IPS DF 6.9 (cell line): ENCODE results near the gene LYPD4.
A peak's percentile ranks its signal among the peaks of the same experiment; 100 is the strongest.

Experiments
- DNase-seq: peaks from one replicate; pipeline ENCODE4 v3.0.0-alpha.2; 2013; ENCODE audit warnings: low read depth, low spot score
- H3K27ac ChIP-seq: one replicate; pipeline ENCODE4 v1.5.1; 2013; ENCODE audit warnings: low read length, control low read depth
- H3K27me3 ChIP-seq: 2 replicates; pipeline ENCODE4 v1.6.1; 2013; ENCODE audit warnings: mild to moderate bottlenecking, low read length; ENCODE audit not compliant: control insufficient read depth, insufficient read depth
- H3K36me3 ChIP-seq: 2 replicates; pipeline ENCODE4 v1.6.1; 2013; ENCODE audit warnings: low read length; ENCODE audit not compliant: control insufficient read depth, insufficient read depth
- H3K4me1 ChIP-seq: 2 replicates; pipeline ENCODE4 v1.6.1; 2013; ENCODE audit warnings: low read length; ENCODE audit not compliant: control insufficient read depth, insufficient read depth
- H3K4me3 ChIP-seq: 2 replicates; pipeline ENCODE4 v1.5.1; 2013; ENCODE audit warnings: mild to moderate bottlenecking, low read length
- H3K9me3 ChIP-seq: 2 replicates; pipeline ENCODE4 v1.6.1; 2013; ENCODE audit warnings: low read length, inconsistent platforms; ENCODE audit not compliant: control insufficient read depth, insufficient read depth
- WGBS: extraction: QIAGEN DNeasy Blood & Tissue Kit; methylation state at CpG from one replicate; pipeline ENCODE4 v1.1.7; 2013; ENCODE audit warnings: mixed read lengths, missing lambda C conversion rate; ENCODE audit not compliant: insufficient read length, insufficient coverage; 5-methylcytosine and 5-hydroxymethylcytosine counted together

Gene LYPD4

DNA sequence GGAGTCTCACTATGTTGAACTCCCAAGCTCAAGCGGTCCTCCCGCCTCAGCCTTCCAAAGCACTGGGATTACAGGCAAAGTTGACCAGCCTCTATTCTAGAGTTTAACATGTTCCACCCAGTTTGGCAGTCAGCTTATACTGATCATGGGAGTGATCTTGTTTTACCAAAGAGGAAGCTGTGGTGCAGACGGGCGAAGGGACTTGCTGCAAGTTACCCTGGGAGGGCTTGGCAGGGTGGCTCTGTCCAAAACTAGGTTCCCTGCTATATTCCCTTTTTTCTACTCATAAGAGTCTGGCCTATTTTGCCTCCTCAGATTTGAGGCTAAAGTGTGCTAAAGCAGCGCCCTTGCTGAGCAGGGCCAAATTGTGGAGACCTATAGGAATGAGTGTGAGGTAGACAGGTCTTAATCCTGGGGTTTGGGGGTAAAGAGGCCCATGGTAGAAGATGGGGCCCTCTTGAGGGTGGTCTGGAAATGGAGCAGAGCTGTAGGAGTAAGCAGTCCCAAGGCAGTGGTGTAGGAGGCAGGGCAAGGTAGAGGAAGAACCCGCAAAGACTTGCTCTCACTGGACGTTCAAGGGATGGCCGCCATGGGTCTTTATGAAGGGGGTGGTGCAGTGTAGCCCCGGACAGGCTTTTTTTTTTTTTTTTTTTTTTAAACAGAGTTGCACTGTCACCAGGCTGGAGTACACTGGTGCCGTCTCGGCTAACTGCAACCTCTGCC is 18.9 kb upstream of the LYPD4 start:
- no CpG with 5 or more reads among the region's 11 CpGs for WGBS
- Histone ChIP-seq H3K27ac (no peak overlapping the region), H3K9me3 (no peaks in the 10 kb centered on the region), H3K4me1 (peaks cover 2% of the 10 kb centered on the region; the same call in 1 of the 2 replicates), H3K27me3 (no peaks in the 10 kb centered on the region), H3K36me3 (peaks cover 50% of the 10 kb centered on the region), H3K4me3 (no peak overlapping the region)
- DNase-seq = no peak

DNA sequence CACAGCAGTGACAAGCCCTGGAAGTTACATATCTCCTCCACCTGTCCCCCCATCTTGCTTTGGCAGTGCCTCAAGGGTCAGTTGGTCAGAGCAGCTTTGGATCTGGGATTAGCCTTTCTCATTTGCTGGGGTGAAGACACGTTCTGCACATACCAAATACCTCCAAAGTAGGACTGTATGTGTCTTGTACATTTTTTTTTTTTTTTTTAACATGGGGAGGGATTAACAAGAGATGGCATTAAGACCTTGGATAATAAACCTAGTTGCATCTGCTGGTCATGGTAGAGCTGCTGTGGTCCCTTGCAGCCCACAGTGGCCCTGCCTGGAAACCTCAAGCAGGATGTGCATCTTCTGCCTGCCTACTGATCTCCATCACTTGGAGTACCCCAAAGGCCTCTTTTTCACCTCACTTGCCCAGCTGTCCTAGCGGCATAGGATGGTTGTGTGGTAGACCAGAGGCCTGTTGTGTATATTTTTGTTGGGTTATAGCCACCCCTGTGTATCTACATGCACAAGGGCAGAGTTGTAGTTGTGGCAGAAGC is 18.0 kb upstream of the LYPD4 start:
- Histone ChIP-seq H3K4me3 (no peak overlapping the region), H3K9me3 (no peaks in the 10 kb centered on the region), H3K36me3 (peaks cover 42% of the 10 kb centered on the region), H3K27ac (no peak overlapping the region), H3K27me3 (no peaks in the 10 kb centered on the region), H3K4me1 (peaks cover 2% of the 10 kb centered on the region; the same call in 1 of the 2 replicates)
- WGBS = no CpG with 5 or more reads among the region's 2 CpGs
- no peak for DNase-seq

DNA sequence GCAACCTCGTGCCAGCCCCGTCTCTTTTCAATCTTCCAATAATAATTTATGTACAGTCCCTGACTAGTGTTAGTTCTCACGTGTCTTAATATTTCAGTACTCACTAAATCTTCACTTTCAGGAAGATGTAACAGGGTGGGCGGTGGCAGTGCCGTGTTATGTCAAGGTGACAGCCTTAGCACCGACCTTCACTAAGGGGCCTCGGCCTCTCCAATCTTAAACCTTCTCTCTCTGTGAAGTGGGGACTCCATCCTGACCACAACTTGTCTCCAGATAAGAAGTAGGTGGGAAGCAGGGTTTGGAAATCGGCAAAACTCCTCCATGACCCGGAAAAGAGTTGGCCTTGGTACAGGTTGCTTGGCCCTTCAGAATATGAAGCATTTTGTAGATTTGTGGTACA is 17.4 kb upstream of the LYPD4 start:
- H3K9me3 ChIP-seq = no peaks in the 10 kb centered on the region
- no peak overlapping the region for H3K4me3 ChIP-seq
- H3K4me1 ChIP-seq = peaks cover 2% of the 10 kb centered on the region; the same call in 1 of the 2 replicates
- H3K27ac ChIP-seq = no peak overlapping the region
- H3K27me3 ChIP-seq = no peaks in the 10 kb centered on the region
- DNase-seq = no peak
- peaks cover 41% of the 10 kb centered on the region for H3K36me3 ChIP-seq
- no CpG with 5 or more reads among the region's 9 CpGs for WGBS

DNA sequence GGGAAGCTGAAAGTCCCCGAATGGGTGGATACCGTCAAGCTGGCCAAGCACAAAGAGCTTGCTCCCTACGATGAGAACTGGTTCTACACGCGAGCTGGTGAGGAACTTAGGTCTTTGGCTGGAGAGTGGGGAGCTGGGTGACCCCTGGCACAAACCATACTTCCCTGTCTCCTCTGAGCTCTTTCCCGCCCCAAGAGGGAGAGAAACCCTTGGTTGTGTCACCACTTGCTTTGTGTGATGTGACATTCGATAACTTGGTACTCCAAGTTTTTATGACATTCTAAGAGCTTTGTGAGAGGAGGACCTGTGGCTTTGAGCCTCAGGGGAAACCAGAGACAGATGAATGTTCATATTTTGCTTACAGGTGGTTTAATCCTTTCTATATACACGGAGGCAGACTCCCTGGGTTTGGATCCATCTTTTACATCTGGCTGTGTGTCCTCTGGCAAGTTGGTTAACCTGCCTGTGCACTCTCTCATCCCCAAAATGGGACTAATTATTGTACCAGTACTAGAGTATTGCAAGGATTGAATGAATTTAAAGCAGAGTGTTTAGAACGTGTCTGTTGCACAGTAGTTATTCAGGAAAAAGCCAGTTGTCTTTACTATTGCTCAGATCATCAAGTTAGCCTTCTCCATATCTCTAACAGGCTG is 16.8 kb upstream of the LYPD4 start:
- Histone ChIP-seq H3K4me1 (peaks cover 2% of the 10 kb centered on the region; the same call in 1 of the 2 replicates), H3K27me3 (no peaks in the 10 kb centered on the region), H3K9me3 (no peaks in the 10 kb centered on the region), H3K27ac (no peak overlapping the region), H3K4me3 (peak overlapping the region; percentile 92; the same call in 1 of the 2 replicates), H3K36me3 (peaks cover 38% of the 10 kb centered on the region)
- WGBS = no CpG with 5 or more reads among the region's 9 CpGs
- no peak for DNase-seq

DNA sequence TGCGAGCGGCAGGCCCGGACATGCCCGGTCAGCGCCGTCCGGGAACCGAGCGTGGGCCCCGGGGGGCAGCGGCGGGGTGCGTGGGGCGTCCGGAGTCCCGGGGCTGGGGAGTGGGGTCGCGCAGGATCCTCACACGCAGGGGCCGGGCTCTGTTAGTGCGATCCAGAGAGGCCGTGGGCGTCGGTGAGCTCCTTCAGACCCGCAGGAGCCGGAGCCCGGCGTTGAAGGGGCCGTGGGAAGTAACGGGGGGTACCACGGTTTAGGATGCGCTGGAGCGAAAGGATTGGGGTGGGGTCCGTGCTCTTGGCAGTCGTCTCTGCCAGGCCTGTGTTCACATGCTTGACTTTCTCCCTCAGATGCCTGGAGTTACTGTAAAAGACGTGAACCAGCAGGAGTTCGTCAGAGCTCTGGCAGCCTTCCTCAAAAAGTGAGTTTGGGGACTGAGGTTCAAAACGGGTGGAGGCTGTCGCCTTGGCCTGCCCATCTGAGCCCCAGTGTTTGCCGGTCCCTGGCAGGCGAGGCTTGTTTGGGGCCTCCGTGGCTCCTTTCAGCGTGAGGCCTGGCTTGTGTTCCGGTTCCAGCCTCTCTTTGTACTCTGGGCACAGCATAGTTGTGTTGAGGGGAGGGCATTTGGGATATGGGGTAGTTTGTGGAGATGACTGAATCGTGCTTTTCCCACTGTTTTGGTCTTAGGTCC is 16.1 kb upstream of the LYPD4 start:
- WGBS = no CpG with 5 or more reads among the region's 45 CpGs
- no peaks in the 10 kb centered on the region for H3K27me3 ChIP-seq
- H3K4me3 ChIP-seq = peak overlapping the region; percentile 92
- peaks cover 37% of the 10 kb centered on the region for H3K36me3 ChIP-seq
- no peak overlapping the region for H3K27ac ChIP-seq
- no peaks in the 10 kb centered on the region for H3K9me3 ChIP-seq
- DNase-seq = no peak
- H3K4me1 ChIP-seq = peaks cover 2% of the 10 kb centered on the region; the same call in 1 of the 2 replicates

DNA sequence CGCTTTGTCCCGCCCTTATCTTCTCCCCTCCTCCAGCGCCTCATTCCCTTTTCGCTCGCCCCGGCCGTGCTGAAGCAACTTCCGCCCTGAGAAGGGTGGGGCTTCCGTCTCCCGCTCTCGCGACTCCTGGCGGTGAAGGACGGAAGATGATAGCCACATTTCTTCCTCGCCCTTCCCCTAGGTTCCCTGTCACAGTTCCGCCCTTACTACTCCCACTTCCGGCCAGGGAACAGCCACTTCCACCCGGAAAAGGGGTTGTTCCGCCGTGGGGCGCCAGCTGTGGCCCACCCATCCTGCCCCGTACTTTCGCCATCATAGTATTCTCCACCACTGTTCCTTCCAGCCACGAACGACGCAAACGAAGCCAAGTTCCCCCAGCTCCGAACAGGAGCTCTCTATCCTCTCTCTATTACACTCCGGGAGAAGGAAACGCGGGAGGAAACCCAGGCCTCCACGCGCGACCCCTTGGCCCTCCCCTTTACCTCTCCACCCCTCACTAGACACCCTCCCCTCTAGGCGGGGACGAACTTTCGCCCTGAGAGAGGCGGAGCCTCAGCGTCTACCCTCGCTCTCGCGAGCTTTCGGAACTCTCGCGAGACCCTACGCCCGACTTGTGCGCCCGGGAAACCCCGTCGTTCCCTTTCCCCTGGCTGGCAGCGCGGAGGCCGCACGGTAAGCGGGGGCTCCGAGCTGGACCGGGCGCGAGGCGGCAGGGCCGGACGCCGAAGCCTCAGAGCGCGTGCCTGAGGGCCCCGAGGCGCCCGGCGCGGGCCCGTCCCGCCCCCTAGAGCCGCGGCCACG is 15.3 kb upstream of the LYPD4 start, which contains the start of gene RPS19:
TSS of gene RPS19 (plus strand) at position 638 of the 801 bp plus-strand sequence. CDS start 520 bp downstream, outside the sequence.
- WGBS = no CpG with 5 or more reads among the region's 76 CpGs
- peaks cover 2% of the 10 kb centered on the region; the same call in 1 of the 2 replicates for H3K4me1 ChIP-seq
- peaks cover 33% of the 10 kb centered on the region for H3K36me3 ChIP-seq
- no peak within 1 kb of the TSS for H3K27ac ChIP-seq
- H3K4me3 ChIP-seq = peak within 1 kb of the TSS; percentile 92
- no peaks in the 10 kb centered on the region for H3K9me3 ChIP-seq
- peak; percentile 98 for DNase-seq
- no peaks in the 10 kb centered on the region for H3K27me3 ChIP-seq

DNA sequence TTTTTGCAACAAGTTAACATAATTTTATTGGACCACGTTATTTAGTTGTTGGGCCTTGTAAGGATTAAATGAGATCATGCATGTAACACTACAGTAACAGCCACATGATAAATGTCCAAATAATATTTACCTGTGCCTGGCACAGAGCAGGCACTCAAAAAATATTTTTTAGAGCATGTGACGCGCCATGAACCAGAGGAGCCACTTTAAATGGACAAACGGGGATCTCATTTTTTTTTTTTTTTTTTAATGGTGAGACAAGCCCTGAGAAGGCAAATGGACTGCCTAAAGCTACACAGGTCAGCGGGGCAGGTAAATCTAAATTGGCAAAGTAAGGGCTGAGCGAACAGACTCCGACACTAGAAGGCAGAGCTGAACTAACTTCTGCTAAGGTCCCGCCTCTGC is 14.7 kb upstream of the LYPD4 start:
- no peak for DNase-seq
- Histone ChIP-seq H3K4me1 (peaks cover 2% of the 10 kb centered on the region; the same call in 1 of the 2 replicates), H3K27ac (no peak overlapping the region), H3K36me3 (peaks cover 28% of the 10 kb centered on the region), H3K4me3 (no peak overlapping the region), H3K27me3 (no peaks in the 10 kb centered on the region), H3K9me3 (no peaks in the 10 kb centered on the region)
- WGBS = no CpG with 5 or more reads among the region's 8 CpGs

DNA sequence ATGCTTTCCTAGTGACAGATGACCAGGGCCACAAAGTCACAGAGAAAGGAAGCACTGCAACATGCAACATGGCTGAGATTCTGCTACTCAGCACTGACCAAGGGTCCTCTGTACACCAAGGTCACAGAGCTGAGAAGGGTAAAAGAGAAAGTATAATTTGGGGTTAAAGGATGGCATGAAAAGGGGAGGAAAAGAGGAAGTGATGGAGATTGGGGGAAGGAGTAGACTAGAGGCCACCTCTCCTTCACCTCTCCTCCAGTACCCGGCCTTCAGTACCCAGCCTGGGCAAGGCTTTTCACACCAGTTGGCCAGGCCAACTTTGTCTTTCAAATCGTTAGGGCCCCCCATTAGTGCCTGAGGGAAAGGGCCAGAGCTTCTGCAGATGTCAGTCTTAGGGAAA is 9.3 kb upstream of the LYPD4 start:
- WGBS = no CpG with 5 or more reads among the region's 2 CpGs
- H3K36me3 ChIP-seq = no peaks in the 10 kb centered on the region
- H3K27me3 ChIP-seq = no peaks in the 10 kb centered on the region
- H3K27ac ChIP-seq = no peak overlapping the region
- DNase-seq = no peak
- H3K4me3 ChIP-seq = no peak overlapping the region
- H3K4me1 ChIP-seq = no peaks in the 10 kb centered on the region
- no peaks in the 10 kb centered on the region for H3K9me3 ChIP-seq

DNA sequence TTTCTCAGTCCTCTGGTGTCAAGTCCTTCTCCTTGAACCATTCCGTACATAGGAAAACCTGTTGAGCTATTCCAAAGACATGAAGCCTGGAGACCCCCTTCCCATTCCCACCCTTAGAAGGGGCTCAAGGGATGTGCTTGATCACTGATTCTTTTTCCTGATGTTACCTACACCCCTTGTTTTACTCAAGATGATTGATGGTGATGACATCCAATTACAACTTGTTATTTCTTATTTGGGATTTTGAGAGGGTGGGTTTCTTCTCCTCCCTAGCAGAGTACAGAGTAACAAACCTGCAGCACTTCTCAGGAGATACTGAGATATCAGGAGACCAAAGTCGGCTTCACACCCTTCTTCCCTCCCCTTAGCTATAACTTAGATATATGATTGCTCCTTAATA is 8.9 kb upstream of the LYPD4 start:
- no peaks in the 10 kb centered on the region for H3K27me3 ChIP-seq
- H3K4me1 ChIP-seq = no peaks in the 10 kb centered on the region
- WGBS = no CpG with 5 or more reads among the region's 2 CpGs
- no peaks in the 10 kb centered on the region for H3K36me3 ChIP-seq
- H3K4me3 ChIP-seq = no peak overlapping the region
- H3K27ac ChIP-seq = no peak overlapping the region
- no peak for DNase-seq
- H3K9me3 ChIP-seq = no peaks in the 10 kb centered on the region
